Measurements from ENCODE around the gene TMEM63B.

- TF ChIP-seq ZFP36 (IDR thresholded peaks at IDR 0.05; ENCODE audit: borderline replicate concordance, partially characterized antibody) (no peak), RFX5 (IDR thresholded peaks at IDR 0.05) (no peak), POLR2A (IDR thresholded peaks at IDR 0.05; ENCODE audit: low read length) (no peak)
These were observed 17.2 kb upstream of the TMEM63B start for GRCh38 chr6:44110005-44110676.
